PC-9 (cell line): ENCODE measurements around the gene RUNX2.

Source experiments
- EZH2 ChIP-seq: fragments of 200-600 bp; sonication (generic); IDR thresholded peaks from 2 replicates; pipeline ENCODE4 v1.8.0; 2017; ENCODE audit warnings: antibody characterized with exemption, low read depth
- TF ChIP-seq, protein P1 (sequence below): fragments of 200-600 bp; sonication (generic); conservative IDR thresholded peaks from 2 replicates; pipeline ENCODE4 v1.6.1; 2017; ENCODE audit warnings: mixed run types, antibody characterized with exemption, mild to moderate bottlenecking, moderate library complexity

DNA sequence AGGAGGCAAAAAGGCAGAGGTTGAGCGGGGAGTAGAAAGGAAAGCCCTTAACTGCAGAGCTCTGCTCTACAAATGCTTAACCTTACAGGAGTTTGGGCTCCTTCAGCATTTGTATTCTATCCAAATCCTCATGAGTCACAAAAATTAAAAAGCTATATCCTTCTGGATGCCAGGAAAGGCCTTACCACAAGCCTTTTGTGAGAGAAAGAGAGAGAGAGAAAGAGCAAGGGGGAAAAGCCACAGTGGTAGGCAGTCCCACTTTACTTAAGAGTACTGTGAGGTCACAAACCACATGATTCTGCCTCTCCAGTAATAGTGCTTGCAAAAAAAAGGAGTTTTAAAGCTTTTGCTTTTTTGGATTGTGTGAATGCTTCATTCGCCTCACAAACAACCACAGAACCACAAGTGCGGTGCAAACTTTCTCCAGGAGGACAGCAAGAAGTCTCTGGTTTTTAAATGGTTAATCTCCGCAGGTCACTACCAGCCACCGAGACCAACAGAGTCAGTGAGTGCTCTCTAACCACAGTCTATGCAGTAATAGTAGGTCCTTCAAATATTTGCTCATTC, at the start of gene RUNX2:
- TF ChIP-seq, protein P1, sequence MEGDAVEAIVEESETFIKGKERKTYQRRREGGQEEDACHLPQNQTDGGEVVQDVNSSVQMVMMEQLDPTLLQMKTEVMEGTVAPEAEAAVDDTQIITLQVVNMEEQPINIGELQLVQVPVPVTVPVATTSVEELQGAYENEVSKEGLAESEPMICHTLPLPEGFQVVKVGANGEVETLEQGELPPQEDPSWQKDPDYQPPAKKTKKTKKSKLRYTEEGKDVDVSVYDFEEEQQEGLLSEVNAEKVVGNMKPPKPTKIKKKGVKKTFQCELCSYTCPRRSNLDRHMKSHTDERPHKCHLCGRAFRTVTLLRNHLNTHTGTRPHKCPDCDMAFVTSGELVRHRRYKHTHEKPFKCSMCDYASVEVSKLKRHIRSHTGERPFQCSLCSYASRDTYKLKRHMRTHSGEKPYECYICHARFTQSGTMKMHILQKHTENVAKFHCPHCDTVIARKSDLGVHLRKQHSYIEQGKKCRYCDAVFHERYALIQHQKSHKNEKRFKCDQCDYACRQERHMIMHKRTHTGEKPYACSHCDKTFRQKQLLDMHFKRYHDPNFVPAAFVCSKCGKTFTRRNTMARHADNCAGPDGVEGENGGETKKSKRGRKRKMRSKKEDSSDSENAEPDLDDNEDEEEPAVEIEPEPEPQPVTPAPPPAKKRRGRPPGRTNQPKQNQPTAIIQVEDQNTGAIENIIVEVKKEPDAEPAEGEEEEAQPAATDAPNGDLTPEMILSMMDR: no peak
- TF ChIP-seq EZH2: no peak
